Measurements from ENCODE around the gene KDM3B. TPM values are rescaled to one million over a fixed set of nuclear protein-coding genes. Genes with fewer than 3 reads are reported as not detected.

The KDM3B gene
- total and polyA plus RNA-seq, 9 of the 15 experiments (the other 6 are each of a cell fraction or from before 2014, with no cell fraction given): 13.8 to 62.8 (median 41.9) TPM

- TF ChIP-seq, protein P1, sequence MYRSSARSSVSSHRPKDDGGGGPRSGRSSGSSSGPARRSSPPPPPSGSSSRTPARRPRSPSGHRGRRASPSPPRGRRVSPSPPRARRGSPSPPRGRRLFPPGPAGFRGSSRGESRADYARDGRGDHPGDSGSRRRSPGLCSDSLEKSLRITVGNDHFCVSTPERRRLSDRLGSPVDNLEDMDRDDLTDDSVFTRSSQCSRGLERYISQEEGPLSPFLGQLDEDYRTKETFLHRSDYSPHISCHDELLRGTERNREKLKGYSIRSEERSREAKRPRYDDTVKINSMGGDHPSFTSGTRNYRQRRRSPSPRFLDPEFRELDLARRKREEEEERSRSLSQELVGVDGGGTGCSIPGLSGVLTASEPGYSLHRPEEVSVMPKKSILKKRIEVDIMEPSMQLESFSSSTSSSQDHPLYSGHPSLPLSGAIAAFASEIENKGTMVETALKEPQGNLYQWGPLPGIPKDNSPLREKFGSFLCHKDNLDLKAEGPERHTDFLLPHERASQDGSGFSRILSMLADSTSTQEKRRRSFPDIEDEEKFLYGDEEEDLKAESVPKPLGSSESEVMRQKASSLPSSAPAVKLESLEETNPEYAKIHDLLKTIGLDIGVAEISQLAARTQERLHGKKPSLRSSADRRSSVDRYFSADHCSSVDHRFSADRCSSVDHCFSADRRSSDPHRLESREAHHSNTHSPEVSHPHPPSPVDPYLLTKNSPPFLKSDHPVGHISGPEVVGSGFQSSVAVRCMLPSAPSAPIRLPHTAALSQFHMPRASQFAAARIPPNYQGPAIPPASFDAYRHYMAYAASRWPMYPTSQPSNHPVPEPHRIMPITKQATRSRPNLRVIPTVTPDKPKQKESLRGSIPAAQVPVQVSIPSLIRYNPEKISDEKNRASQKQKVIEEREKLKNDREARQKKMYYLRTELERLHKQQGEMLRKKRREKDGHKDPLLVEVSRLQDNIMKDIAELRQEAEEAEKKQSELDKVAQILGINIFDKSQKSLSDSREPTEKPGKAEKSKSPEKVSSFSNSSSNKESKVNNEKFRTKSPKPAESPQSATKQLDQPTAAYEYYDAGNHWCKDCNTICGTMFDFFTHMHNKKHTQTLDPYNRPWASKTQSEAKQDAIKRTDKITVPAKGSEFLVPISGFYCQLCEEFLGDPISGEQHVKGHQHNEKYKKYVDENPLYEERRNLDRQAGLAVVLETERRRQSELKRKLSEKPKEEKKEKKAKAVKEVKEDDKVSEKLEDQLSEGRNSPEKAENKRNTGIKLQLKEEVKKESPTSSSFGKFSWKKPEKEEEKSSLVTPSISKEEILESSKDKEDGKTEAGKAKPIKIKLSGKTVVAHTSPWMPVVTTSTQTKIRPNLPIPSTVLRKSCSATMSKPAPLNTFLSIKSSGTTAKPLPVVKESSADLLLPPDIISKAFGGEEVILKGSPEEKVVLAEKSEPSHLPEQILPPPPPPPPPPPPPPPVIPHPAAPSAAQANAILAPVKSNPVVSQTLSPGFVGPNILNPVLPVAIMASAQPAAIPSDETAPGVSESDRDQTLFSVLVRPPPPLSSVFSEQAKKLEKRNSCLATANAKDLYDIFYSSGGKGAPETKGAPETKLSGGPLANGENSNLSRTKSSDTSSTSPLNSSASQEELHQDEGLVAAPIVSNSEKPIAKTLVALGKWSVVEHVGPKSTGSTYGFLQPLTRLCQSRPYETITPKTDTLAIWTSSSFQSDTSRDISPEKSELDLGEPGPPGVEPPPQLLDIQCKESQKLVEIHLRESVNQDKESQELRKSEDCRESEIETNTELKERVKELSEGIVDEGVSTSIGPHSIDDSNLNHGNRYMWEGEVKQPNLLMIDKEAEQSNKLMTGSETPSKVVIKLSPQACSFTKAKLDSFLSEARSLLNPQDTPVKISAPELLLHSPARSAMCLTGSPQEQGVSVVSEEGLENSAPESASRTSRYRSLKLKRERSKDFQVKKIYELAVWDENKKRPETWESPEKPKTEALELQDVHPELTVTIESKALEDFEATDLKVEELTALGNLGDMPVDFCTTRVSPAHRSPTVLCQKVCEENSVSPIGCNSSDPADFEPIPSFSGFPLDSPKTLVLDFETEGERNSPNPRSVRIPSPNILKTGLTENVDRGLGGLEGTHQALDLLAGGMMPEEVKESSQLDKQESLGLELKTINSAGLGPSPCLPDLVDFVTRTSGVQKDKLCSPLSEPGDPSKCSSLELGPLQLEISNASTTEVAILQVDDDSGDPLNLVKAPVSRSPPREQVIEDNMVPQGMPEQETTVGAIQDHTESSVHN (IDR thresholded peaks at IDR 0.05; ENCODE audit: borderline replicate concordance in 1 of 2, low read depth in 1 of 2): no peak
- TF ChIP-seq SRSF1 (IDR thresholded peaks at IDR 0.05; ENCODE audit: low read depth, low read length) (no peak), PYGO2 (tag; IDR thresholded peaks at IDR 0.05) (no peak), ZNF707 (CRISPR knock-in tag; conservative IDR thresholded peaks at IDR 0.05) (no peak), NKRF (IDR thresholded peaks at IDR 0.05; ENCODE audit: borderline replicate concordance) (no peak), ZNF174 (CRISPR knock-in tag; IDR thresholded peaks at IDR 0.05) (no peak), ZNF140 (CRISPR knock-in tag; IDR thresholded peaks at IDR 0.05) (no peak), FOXA1 (IDR thresholded peaks at IDR 0.05; ENCODE audit: borderline replicate concordance) (no peak), MCM3 (IDR thresholded peaks at IDR 0.05) (no peak), ZNF57 (CRISPR knock-in tag; IDR thresholded peaks at IDR 0.05) (no peak), CBX3 (IDR thresholded peaks at IDR 0.05; ENCODE audit: borderline replicate concordance in 1 of 2, low read length in 2 of 2) (peak in 1 of 2 experiments; percentile 60; a peak in 1 of 3 replicates), CHD4 (IDR thresholded peaks at IDR 0.05; ENCODE audit: insufficient read depth, insufficient replicate concordance, low read depth, low read length, poor library complexity, severe bottlenecking) (no peak)
- TF ChIP-seq, protein P2, sequence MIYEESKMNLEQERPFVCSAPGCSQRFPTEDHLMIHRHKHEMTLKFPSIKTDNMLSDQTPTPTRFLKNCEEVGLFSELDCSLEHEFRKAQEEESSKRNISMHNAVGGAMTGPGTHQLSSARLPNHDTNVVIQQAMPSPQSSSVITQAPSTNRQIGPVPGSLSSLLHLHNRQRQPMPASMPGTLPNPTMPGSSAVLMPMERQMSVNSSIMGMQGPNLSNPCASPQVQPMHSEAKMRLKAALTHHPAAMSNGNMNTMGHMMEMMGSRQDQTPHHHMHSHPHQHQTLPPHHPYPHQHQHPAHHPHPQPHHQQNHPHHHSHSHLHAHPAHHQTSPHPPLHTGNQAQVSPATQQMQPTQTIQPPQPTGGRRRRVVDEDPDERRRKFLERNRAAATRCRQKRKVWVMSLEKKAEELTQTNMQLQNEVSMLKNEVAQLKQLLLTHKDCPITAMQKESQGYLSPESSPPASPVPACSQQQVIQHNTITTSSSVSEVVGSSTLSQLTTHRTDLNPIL (CRISPR knock-in tag; IDR thresholded peaks at IDR 0.05): no peak
Measured at GRCh38 chr5:138449501-138450239, 97.2 kb downstream of the KDM3B start (continued).
